HepG2 (cell line): ENCODE data around the gene EVA1A. TPM values are rescaled to one million over a fixed set of nuclear protein-coding genes. Genes with fewer than 3 reads are reported as not detected.
A peak's percentile ranks its signal among the peaks of the same experiment; 100 is the strongest.

Source experiments
- GRHL1 ChIP-seq: sonication (generic); formaldehyde crosslinking; conservative IDR thresholded peaks from 2 replicates; pipeline ENCODE4 v1.8.0; 2022; ENCODE audit warnings: missing genetic modification reagents
- HCFC1 ChIP-seq: fragments of 150-350 bp; IDR thresholded peaks from 2 replicates; pipeline ENCODE4 v1.6.1; 2014; ENCODE audit warnings: low read depth, low read length
- HDAC1 ChIP-seq: sonication (generic); formaldehyde crosslinking; IDR thresholded peaks from 2 replicates; pipeline ENCODE4 v1.5.1; 2020; ENCODE audit warnings: mild to moderate bottlenecking, missing genetic modification reagents
- HMG20A ChIP-seq: IDR thresholded peaks from 2 replicates; pipeline ENCODE4 v1.6.1; 2016; ENCODE audit warnings: borderline replicate concordance
- RFX5 ChIP-seq: IDR thresholded peaks from 2 replicates; pipeline ENCODE4 v1.6.1; 2011; ENCODE audit warnings: low read depth, low read length, improper control_type of control experiment
- SMARCC2 ChIP-seq: fragments of 450-650 bp; IDR thresholded peaks from 2 replicates; pipeline ENCODE4 v1.6.1; 2017; ENCODE audit warnings: antibody characterized with exemption, mild to moderate bottlenecking
- SOX6 ChIP-seq, 2 experiments: fragments of 450-650 bp in 1 of 2; sonication (generic) in 1 of 2; formaldehyde crosslinking in 1 of 2; IDR thresholded peaks; 2 replicates each; pipeline versions ENCODE4 v1.4.0 to v1.6.1; 2017 to 2020; ENCODE audit warnings: antibody characterized with exemption in 1 of 2, mild to moderate bottlenecking in 1 of 2, missing genetic modification reagents in 1 of 2
- TFE3 ChIP-seq: IDR thresholded peaks from 2 replicates; pipeline ENCODE4 v1.6.1; 2016
- ZNF20 ChIP-seq: sonication (generic); formaldehyde crosslinking; IDR thresholded peaks from 2 replicates; pipeline ENCODE4 v1.4.0; 2020; ENCODE audit warnings: mild to moderate bottlenecking, moderate library complexity, missing genetic modification reagents
- ZNF441 ChIP-seq: sonication (generic); formaldehyde crosslinking; IDR thresholded peaks from 2 replicates; pipeline ENCODE4 v1.7.0; 2021; ENCODE audit warnings: missing genetic modification reagents, borderline replicate concordance
- ZNF761 ChIP-seq: sonication (generic); formaldehyde crosslinking; conservative IDR thresholded peaks from 2 replicates; pipeline ENCODE4 v1.4.0; 2020; ENCODE audit warnings: mild to moderate bottlenecking, missing genetic modification reagents
- ZNF773 ChIP-seq: sonication (generic); formaldehyde crosslinking; IDR thresholded peaks from 2 replicates; pipeline ENCODE4 v1.4.0; 2020; ENCODE audit warnings: missing genetic modification reagents, borderline replicate concordance
- ZSCAN29 ChIP-seq: sonication (generic); formaldehyde crosslinking; conservative IDR thresholded peaks from 2 replicates; pipeline ENCODE4 v1.4.0; 2020; ENCODE audit warnings: mild to moderate bottlenecking, missing genetic modification reagents
- polyA plus RNA-seq, 8 experiments: library from polyadenylated mRNA; depleted of rRNA in 3 of 8; stranded (reverse) in 7 of 8; unstranded in 1 of 8; fragments of >200 nt; fragmentation: Illumina TruSeq in 4 of 8; extraction: Trizol in 4 of 8; gene quantifications; 2 replicates each; pipeline versions ENCODE4 v1.2.1 to v1.2.3, GENCODE V29; 2011 to 2016; ENCODE audit warnings: low read depth in 4 of 8, missing spikeins in 1 of 8, mixed read lengths in 1 of 8; ENCODE audit not compliant: insufficient read depth in 1 of 8
- total RNA-seq, 5 experiments: library from RNA; depleted of rRNA; stranded (reverse); fragments of >200 nt; fragmentation: Illumina TruSeq; extraction: Trizol; gene quantifications; 2 replicates each; pipeline ENCODE4 v1.2.3, GENCODE V29; 2016; ENCODE audit warnings: low read depth in 1 of 5
- TF ChIP-seq, protein P1 (sequence below): sonication (generic); formaldehyde crosslinking; IDR thresholded peaks from 2 replicates; pipeline ENCODE4 v1.5.1; 2020; ENCODE audit warnings: missing genetic modification reagents, mild to moderate bottlenecking, borderline replicate concordance
- TF ChIP-seq, protein P2 (sequence below): sonication (generic); formaldehyde crosslinking; conservative IDR thresholded peaks from 2 replicates; pipeline ENCODE4 v1.4.0; 2020; ENCODE audit warnings: missing genetic modification reagents
- TF ChIP-seq, protein P3 (sequence below): sonication (generic); formaldehyde crosslinking; IDR thresholded peaks from 2 replicates; pipeline ENCODE4 v1.8.0; 2022; ENCODE audit warnings: missing genetic modification reagents, mild to moderate bottlenecking, borderline replicate concordance
- TF ChIP-seq, protein P4 (sequence below): sonication (generic); formaldehyde crosslinking; IDR thresholded peaks from 2 replicates; pipeline ENCODE4 v1.5.0; 2020; ENCODE audit warnings: missing genetic modification reagents

EVA1A gene
- total and polyA plus RNA-seq, 2 of the 13 experiments (the other 11 are each of a cell fraction or from before 2014, with no cell fraction given), result 57.5 to 57.8 TPM

DNA sequence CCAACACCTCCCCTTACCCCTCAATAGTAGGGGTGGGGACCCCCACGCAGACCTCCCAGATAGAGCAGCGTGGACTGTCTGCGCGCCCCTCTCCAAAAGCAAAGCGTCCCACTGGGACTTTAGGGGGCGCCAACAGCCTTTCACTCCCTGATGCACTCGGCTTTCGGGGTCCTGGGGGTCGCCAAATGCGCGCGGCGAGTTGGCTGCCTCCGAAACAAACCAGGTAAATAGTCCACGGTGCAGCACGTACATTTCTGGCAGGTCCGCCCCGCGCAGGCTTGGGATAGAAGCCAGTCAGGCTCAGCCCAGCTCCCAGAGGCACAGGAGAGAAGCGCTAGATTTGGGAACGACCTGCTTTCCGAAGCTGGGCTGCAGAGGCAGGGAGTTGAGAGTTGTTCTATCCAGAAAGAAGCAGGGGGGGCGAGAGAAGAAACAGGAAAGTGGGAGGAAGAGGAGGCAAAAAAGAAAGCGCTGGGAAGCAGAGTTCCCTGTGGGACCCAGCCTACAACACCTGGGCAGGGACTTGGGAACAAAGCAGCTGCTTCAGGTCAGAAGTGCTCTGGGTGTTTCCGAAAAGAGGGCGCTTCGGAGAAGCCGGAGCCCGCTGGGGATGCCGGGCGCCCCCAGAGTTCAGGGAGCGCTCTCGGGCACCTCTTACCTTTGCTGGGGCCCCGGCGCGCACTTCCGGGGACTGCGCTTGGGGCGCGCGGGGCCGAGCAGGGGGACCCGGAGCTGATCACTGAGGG lies 544 bp downstream of the EVA1A start (continued):
- TF ChIP-seq, protein P1, sequence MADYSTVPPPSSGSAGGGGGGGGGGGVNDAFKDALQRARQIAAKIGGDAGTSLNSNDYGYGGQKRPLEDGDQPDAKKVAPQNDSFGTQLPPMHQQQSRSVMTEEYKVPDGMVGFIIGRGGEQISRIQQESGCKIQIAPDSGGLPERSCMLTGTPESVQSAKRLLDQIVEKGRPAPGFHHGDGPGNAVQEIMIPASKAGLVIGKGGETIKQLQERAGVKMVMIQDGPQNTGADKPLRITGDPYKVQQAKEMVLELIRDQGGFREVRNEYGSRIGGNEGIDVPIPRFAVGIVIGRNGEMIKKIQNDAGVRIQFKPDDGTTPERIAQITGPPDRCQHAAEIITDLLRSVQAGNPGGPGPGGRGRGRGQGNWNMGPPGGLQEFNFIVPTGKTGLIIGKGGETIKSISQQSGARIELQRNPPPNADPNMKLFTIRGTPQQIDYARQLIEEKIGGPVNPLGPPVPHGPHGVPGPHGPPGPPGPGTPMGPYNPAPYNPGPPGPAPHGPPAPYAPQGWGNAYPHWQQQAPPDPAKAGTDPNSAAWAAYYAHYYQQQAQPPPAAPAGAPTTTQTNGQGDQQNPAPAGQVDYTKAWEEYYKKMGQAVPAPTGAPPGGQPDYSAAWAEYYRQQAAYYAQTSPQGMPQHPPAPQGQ (CRISPR knock-in tag), result no peak
- TF ChIP-seq, protein P2, sequence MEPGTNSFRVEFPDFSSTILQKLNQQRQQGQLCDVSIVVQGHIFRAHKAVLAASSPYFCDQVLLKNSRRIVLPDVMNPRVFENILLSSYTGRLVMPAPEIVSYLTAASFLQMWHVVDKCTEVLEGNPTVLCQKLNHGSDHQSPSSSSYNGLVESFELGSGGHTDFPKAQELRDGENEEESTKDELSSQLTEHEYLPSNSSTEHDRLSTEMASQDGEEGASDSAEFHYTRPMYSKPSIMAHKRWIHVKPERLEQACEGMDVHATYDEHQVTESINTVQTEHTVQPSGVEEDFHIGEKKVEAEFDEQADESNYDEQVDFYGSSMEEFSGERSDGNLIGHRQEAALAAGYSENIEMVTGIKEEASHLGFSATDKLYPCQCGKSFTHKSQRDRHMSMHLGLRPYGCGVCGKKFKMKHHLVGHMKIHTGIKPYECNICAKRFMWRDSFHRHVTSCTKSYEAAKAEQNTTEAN, result no peak
- TF ChIP-seq ZNF761 (CRISPR knock-in tag) (no peak), HMG20A (CRISPR knock-in tag) (no peak), HCFC1 (no peak), SMARCC2 (no peak), ZNF20 (CRISPR knock-in tag) (no peak), RFX5 (no peak), TFE3 (CRISPR knock-in tag) (peak; percentile 61; the same call in 1 of the 2 replicates), ZSCAN29 (no peak), GRHL1 (CRISPR knock-in tag) (no peak), HDAC1 (CRISPR knock-in tag) (no peak), SOX6 (IDR thresholded peaks at IDR 0.05) (no peak), SOX6 (CRISPR knock-in tag; IDR thresholded peaks at IDR 0.05) (no peak), ZNF773 (CRISPR knock-in tag) (no peak; the same call in 1 of the 2 replicates), ZNF441 (CRISPR knock-in tag) (no peak)
- TF ChIP-seq, protein P3, sequence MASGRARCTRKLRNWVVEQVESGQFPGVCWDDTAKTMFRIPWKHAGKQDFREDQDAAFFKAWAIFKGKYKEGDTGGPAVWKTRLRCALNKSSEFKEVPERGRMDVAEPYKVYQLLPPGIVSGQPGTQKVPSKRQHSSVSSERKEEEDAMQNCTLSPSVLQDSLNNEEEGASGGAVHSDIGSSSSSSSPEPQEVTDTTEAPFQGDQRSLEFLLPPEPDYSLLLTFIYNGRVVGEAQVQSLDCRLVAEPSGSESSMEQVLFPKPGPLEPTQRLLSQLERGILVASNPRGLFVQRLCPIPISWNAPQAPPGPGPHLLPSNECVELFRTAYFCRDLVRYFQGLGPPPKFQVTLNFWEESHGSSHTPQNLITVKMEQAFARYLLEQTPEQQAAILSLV (CRISPR knock-in tag), result peak; percentile 46; the same call in 1 of the 2 replicates
- TF ChIP-seq, protein P4, sequence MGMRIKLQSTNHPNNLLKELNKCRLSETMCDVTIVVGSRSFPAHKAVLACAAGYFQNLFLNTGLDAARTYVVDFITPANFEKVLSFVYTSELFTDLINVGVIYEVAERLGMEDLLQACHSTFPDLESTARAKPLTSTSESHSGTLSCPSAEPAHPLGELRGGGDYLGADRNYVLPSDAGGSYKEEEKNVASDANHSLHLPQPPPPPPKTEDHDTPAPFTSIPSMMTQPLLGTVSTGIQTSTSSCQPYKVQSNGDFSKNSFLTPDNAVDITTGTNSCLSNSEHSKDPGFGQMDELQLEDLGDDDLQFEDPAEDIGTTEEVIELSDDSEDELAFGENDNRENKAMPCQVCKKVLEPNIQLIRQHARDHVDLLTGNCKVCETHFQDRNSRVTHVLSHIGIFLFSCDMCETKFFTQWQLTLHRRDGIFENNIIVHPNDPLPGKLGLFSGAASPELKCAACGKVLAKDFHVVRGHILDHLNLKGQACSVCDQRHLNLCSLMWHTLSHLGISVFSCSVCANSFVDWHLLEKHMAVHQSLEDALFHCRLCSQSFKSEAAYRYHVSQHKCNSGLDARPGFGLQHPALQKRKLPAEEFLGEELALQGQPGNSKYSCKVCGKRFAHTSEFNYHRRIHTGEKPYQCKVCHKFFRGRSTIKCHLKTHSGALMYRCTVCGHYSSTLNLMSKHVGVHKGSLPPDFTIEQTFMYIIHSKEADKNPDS, result no peak
